ENCODE data around the gene CACNA1C. TPM values are rescaled to one million over a fixed set of nuclear protein-coding genes. Genes with fewer than 3 reads are reported as not detected.

CACNA1C gene
- total RNA-seq, 1 experiment from 2014 or later: 3.7 TPM

DNA sequence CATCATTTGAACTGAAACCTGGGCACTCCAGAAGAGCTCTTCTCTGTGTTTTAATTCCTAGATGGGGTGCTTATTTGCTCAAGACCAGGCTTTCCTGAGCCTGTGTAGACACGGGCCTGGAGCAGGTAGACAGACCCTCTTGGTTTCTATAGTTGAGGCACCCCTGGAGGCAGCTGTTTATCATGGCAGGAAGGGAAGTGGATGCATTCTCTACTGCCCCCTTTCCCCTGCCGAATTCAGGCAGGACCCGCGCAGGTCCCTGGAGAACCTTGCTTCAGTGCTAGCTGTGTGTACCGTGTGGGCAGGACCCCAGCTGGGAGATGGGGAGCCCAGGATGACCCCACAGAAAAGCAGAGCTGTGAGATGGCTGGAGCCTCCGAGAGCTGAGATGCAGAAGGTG is 6.0 kb downstream of the CACNA1C start:
- Histone ChIP-seq H3K4me1 (ENCODE audit: insufficient read depth, low read length, poor library complexity, severe bottlenecking) (peaks cover 12% of the 10 kb centered on the region), H3K4me3 (ENCODE audit: low read depth, low read length, poor library complexity, severe bottlenecking) (no peak overlapping the region), H3K9me3 (ENCODE audit: low read depth, low read length, poor library complexity, severe bottlenecking) (no peaks in the 10 kb centered on the region), H3K27me3 (replicated peaks; ENCODE audit: insufficient read depth, low read depth, low read length, poor library complexity) (peaks cover 19% of the 10 kb centered on the region), H3K27ac (ENCODE audit: low read depth, low read length, poor library complexity, severe bottlenecking) (no peak overlapping the region), H3K36me3 (ENCODE audit: insufficient read depth, low read length, poor library complexity, severe bottlenecking) (no peaks in the 10 kb centered on the region)
- no TSS peak for BruUV-seq (replicated peaks)
- intact Hi-C loops (cut with micrococcal nuclease; ENCODE audit: unreplicated experiment): no loop called here
- POLR2A ChIA-PET (ENCODE audit: low non-redundant PET): no interaction called here
- TF ChIP-seq EZH2 (IDR thresholded peaks at IDR 0.05; ENCODE audit: borderline replicate concordance, low read depth, low read length, poor library complexity, severe bottlenecking): no peak
- TF ChIP-seq, protein P1, sequence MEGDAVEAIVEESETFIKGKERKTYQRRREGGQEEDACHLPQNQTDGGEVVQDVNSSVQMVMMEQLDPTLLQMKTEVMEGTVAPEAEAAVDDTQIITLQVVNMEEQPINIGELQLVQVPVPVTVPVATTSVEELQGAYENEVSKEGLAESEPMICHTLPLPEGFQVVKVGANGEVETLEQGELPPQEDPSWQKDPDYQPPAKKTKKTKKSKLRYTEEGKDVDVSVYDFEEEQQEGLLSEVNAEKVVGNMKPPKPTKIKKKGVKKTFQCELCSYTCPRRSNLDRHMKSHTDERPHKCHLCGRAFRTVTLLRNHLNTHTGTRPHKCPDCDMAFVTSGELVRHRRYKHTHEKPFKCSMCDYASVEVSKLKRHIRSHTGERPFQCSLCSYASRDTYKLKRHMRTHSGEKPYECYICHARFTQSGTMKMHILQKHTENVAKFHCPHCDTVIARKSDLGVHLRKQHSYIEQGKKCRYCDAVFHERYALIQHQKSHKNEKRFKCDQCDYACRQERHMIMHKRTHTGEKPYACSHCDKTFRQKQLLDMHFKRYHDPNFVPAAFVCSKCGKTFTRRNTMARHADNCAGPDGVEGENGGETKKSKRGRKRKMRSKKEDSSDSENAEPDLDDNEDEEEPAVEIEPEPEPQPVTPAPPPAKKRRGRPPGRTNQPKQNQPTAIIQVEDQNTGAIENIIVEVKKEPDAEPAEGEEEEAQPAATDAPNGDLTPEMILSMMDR (conservative IDR thresholded peaks at IDR 0.05; ENCODE audit: low read depth, low read length): no peak
- CTCF ChIA-PET: no interaction called here
- DNase-seq (ENCODE audit: low spot score): no peak

DNA sequence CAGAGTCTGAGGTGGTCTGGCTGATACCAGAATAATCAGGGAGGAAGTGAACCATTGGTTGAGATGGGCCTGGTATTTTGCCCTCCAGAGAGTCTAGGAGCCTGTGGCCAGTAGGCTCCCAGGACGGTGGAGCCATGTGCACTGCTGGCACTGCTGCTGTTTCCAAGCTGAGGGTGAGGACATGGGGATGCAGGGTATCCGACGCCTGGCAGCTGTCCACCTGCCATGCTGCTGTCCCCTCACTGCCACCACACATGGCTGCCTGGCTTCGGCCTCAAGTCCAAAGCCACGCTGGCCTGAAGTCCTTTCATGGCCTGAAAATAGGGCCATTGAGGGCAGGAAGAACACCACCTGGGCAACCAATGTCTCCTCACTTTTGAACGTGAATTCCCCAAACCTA is 8.6 kb downstream of the CACNA1C start:
- peaks cover 12% of the 10 kb centered on the region for H3K4me1 ChIP-seq (ENCODE audit: insufficient read depth, low read length, poor library complexity, severe bottlenecking)
- DNase-seq (ENCODE audit: low spot score): no peak
- CTCF ChIA-PET: interaction anchor here (0.6 kb wide), 1 partner anchor 17 kb away, joined by 4 read pairs; no protein-coding TSS in a partner anchor

DNA sequence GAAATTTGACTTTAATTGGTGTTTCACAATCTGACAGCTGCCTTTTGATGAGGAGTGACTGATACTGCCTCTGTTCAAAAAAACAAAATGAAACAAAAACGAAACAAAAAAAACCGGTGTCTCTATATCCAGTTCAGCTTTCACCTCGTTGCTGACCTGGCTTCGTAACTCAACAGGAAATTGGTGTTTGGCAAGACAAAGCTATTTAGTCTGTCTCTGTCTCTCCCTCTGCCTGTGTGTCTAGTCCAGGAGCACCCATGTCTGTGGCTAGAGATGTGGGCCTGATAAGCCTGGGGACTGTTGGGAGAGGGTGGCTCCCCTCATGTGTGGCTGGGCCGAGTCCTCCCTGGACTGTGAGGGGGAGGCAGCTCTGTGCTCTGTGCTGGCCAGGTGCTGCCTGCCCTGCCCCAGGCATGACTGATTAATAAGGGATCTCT is 11.3 kb downstream of the CACNA1C start:
- Histone ChIP-seq H3K4me3 (ENCODE audit: low read depth, low read length, poor library complexity, severe bottlenecking) (no peak overlapping the region), H3K27ac (ENCODE audit: low read depth, low read length, poor library complexity, severe bottlenecking) (no peak overlapping the region), H3K27me3 (replicated peaks; ENCODE audit: insufficient read depth, low read depth, low read length, poor library complexity) (no peaks in the 10 kb centered on the region), H3K36me3 (ENCODE audit: insufficient read depth, low read length, poor library complexity, severe bottlenecking) (no peaks in the 10 kb centered on the region), H3K9me3 (ENCODE audit: low read depth, low read length, poor library complexity, severe bottlenecking) (peaks cover under 1% of the 10 kb centered on the region), H3K4me1 (ENCODE audit: insufficient read depth, low read length, poor library complexity, severe bottlenecking) (no peaks in the 10 kb centered on the region)
- TF ChIP-seq EZH2 (IDR thresholded peaks at IDR 0.05; ENCODE audit: borderline replicate concordance, low read depth, low read length, poor library complexity, severe bottlenecking): no peak
- TF ChIP-seq, protein P1 (conservative IDR thresholded peaks at IDR 0.05; ENCODE audit: low read depth, low read length): no peak
- DNase-seq (ENCODE audit: low spot score): peak; percentile 20
- BruUV-seq (replicated peaks): no TSS peak
- intact Hi-C loops (cut with micrococcal nuclease; ENCODE audit: unreplicated experiment): no loop called here
- CTCF ChIA-PET: no interaction called here
- POLR2A ChIA-PET (ENCODE audit: low non-redundant PET): no interaction called here

More for the DNA sequence above, 8.6 kb downstream of the CACNA1C start:
- POLR2A ChIA-PET (ENCODE audit: low non-redundant PET): no interaction called here
- intact Hi-C loops (cut with micrococcal nuclease; ENCODE audit: unreplicated experiment): no loop called here
- Histone ChIP-seq H3K27ac (ENCODE audit: low read depth, low read length, poor library complexity, severe bottlenecking) (no peak overlapping the region), H3K9me3 (ENCODE audit: low read depth, low read length, poor library complexity, severe bottlenecking) (no peaks in the 10 kb centered on the region), H3K4me3 (ENCODE audit: low read depth, low read length, poor library complexity, severe bottlenecking) (no peak overlapping the region), H3K27me3 (replicated peaks; ENCODE audit: insufficient read depth, low read depth, low read length, poor library complexity) (no peaks in the 10 kb centered on the region), H3K36me3 (ENCODE audit: insufficient read depth, low read length, poor library complexity, severe bottlenecking) (no peaks in the 10 kb centered on the region)
- TF ChIP-seq, protein P1 (conservative IDR thresholded peaks at IDR 0.05; ENCODE audit: low read depth, low read length): no peak
- TF ChIP-seq EZH2 (IDR thresholded peaks at IDR 0.05; ENCODE audit: borderline replicate concordance, low read depth, low read length, poor library complexity, severe bottlenecking): no peak
- no TSS peak for BruUV-seq (replicated peaks)

All from A673 (cell line).